Parathyroid adenoma (tissue), 2 donors: ENCODE data around the gene TMEM131L.
"Not testable (repeated sequence)": the region's sequence is repeated elsewhere in the genome, so short reads cannot be mapped to it uniquely, and the experiment has no call there.

Experiments
- H2AFZ ChIP-seq: fragments of 300-600 bp; sonication (generic); one replicate; pipeline ENCODE4 v1.7.0; 2017; ENCODE audit warnings: antibody characterized with exemption, mild to moderate bottlenecking
- H3K27ac ChIP-seq: fragments of 300-600 bp; sonication (generic); one replicate; pipeline ENCODE4 v1.7.0; 2017
- H3K27me3 ChIP-seq: fragments of 300-600 bp; sonication (generic); one replicate; pipeline ENCODE4 v1.7.0; 2017; ENCODE audit warnings: low read length; ENCODE audit not compliant: control insufficient read depth, insufficient read depth
- H3K36me3 ChIP-seq: fragments of 300-600 bp; sonication (generic); one replicate; pipeline ENCODE4 v1.7.0; 2017; ENCODE audit warnings: low read length; ENCODE audit not compliant: control insufficient read depth, insufficient read depth
- H3K4me1 ChIP-seq: fragments of 300-600 bp; sonication (generic); one replicate; pipeline ENCODE4 v1.7.0; 2017; ENCODE audit warnings: control low read depth
- H3K4me2 ChIP-seq: fragments of 300-600 bp; sonication (generic); one replicate; pipeline ENCODE4 v1.7.0; 2017; ENCODE audit warnings: low read length
- H3K4me3 ChIP-seq: fragments of 300-600 bp; sonication (generic); one replicate; pipeline ENCODE4 v1.7.0; 2017; ENCODE audit warnings: low read depth, low read length
- H3K79me2 ChIP-seq: fragments of 300-600 bp; sonication (generic); one replicate; pipeline ENCODE4 v1.7.0; 2017; ENCODE audit warnings: control low read depth
- H3K9ac ChIP-seq: fragments of 300-600 bp; sonication (generic); one replicate; pipeline ENCODE4 v1.7.0; 2017; ENCODE audit warnings: mild to moderate bottlenecking
- H3K9me3 ChIP-seq: fragments of 300-600 bp; sonication (generic); one replicate; pipeline ENCODE4 v1.7.0; 2017; ENCODE audit warnings: low read length; ENCODE audit not compliant: control insufficient read depth
- CTCF ChIP-seq: fragments of 300-600 bp; sonication (generic); IDR thresholded peaks from one replicate; pipeline ENCODE4 v1.7.0; 2017; ENCODE audit warnings: antibody characterized with exemption, mild to moderate bottlenecking
- donor health status: primary hyperparathyroidism.

Gene TMEM131L

GRCh38 chr4:153545822-153546221, 79.7 kb downstream of the TMEM131L start:
- no peak overlapping the region for H3K9ac ChIP-seq
- H3K27me3 ChIP-seq, result no peaks in the 10 kb centered on the region
- H3K36me3 ChIP-seq, result no peaks in the 10 kb centered on the region
- H3K4me1 ChIP-seq, result no peaks in the 10 kb centered on the region
- H2AFZ ChIP-seq, result no peak overlapping the region
- H3K27ac ChIP-seq, result no peak overlapping the region
- no peak overlapping the region for H3K4me2 ChIP-seq
- no peaks in the 10 kb centered on the region for H3K79me2 ChIP-seq
- no peaks in the 10 kb centered on the region for H3K9me3 ChIP-seq
- H3K4me3 ChIP-seq, result no peak overlapping the region
- no peak for TF ChIP-seq CTCF

GRCh38 chr4:153546280-153546679, 80.1 kb downstream of the TMEM131L start:
- no peaks in the 10 kb centered on the region for H3K36me3 ChIP-seq
- no peak overlapping the region for H3K9ac ChIP-seq
- no peak for TF ChIP-seq CTCF
- H3K4me2 ChIP-seq, result no peak overlapping the region
- no peaks in the 10 kb centered on the region for H3K79me2 ChIP-seq
- H3K4me1 ChIP-seq, result no peaks in the 10 kb centered on the region
- H2AFZ ChIP-seq, result no peak overlapping the region
- H3K4me3 ChIP-seq, result no peak overlapping the region
- H3K27me3 ChIP-seq, result no peaks in the 10 kb centered on the region
- no peak overlapping the region for H3K27ac ChIP-seq
- no peaks in the 10 kb centered on the region for H3K9me3 ChIP-seq

- Histone ChIP-seq H3K9me3 (no peaks in the 10 kb centered on the region), H3K27me3 (no peaks in the 10 kb centered on the region), H3K4me2 (no peak overlapping the region), H3K27ac (no peak overlapping the region), H2AFZ (no peak overlapping the region), H3K79me2 (no peaks in the 10 kb centered on the region), H3K4me1 (no peaks in the 10 kb centered on the region), H3K9ac (no peak overlapping the region), H3K36me3 (no peaks in the 10 kb centered on the region), H3K4me3 (no peak overlapping the region)
- TF ChIP-seq CTCF, result no peak
These were observed 81.4 kb downstream of the TMEM131L start for GRCh38 chr4:153547520-153547919.

- not testable (repeated sequence) for H3K79me2 ChIP-seq, H3K4me3 ChIP-seq, H3K9me3 ChIP-seq, H3K9ac ChIP-seq, H3K36me3 ChIP-seq, H3K4me2 ChIP-seq, H2AFZ ChIP-seq, H3K27me3 ChIP-seq, H3K4me1 ChIP-seq, H3K27ac ChIP-seq
These were observed 82.7 kb downstream of the TMEM131L start for GRCh38 chr4:153548907-153549306.

- Histone ChIP-seq H3K4me2 (no peak overlapping the region), H3K9ac (no peak overlapping the region), H2AFZ (no peak overlapping the region), H3K36me3 (no peaks in the 10 kb centered on the region), H3K9me3 (no peaks in the 10 kb centered on the region), H3K79me2 (no peaks in the 10 kb centered on the region), H3K4me1 (no peaks in the 10 kb centered on the region), H3K27me3 (no peaks in the 10 kb centered on the region), H3K27ac (no peak overlapping the region), H3K4me3 (no peak overlapping the region)
- no peak for TF ChIP-seq CTCF
These were observed 83.2 kb downstream of the TMEM131L start for GRCh38 chr4:153549405-153549804.
